Loucy (cell line): ENCODE measurements around the gene IL26.

Experiments
- H2AFZ ChIP-seq: fragments of 200-600 bp; sonication (generic); 2 replicates; pipeline ENCODE4 v1.6.0; 2016; ENCODE audit warnings: antibody characterized with exemption, mild to moderate bottlenecking, low read length, moderate library complexity
- H3F3A ChIP-seq: fragments of 200-600 bp; 2 replicates; pipeline ENCODE4 v1.6.0; 2016; ENCODE audit warnings: antibody characterized with exemption, low read depth, mild to moderate bottlenecking
- H3K27me3 ChIP-seq: fragments of 200-600 bp; sonication (generic); 2 replicates; pipeline ENCODE4 v1.6.1; 2014; ENCODE audit warnings: low read length, mild to moderate bottlenecking; ENCODE audit not compliant: insufficient read depth, poor library complexity, severe bottlenecking
- H3K36me3 ChIP-seq: fragments of 200-600 bp; sonication (generic); 2 replicates; pipeline ENCODE4 v1.6.1; 2016; ENCODE audit warnings: low read length; ENCODE audit not compliant: insufficient read depth
- H3K4me1 ChIP-seq: fragments of 200-600 bp; sonication (generic); 2 replicates; pipeline ENCODE4 v1.5.1; 2014; ENCODE audit warnings: low read length, mild to moderate bottlenecking; ENCODE audit not compliant: insufficient read depth, poor library complexity, severe bottlenecking
- H3K4me2 ChIP-seq: fragments of 200-600 bp; sonication (generic); 2 replicates; pipeline ENCODE4 v1.6.0; 2014; ENCODE audit warnings: antibody characterized with exemption, low read length, low read depth, mild to moderate bottlenecking; ENCODE audit not compliant: poor library complexity, severe bottlenecking
- H3K4me3 ChIP-seq: fragments of 200-600 bp; sonication (generic); 2 replicates; pipeline ENCODE4 v1.5.1; 2014; ENCODE audit warnings: low read length, mild to moderate bottlenecking, mixed read lengths; ENCODE audit not compliant: poor library complexity, severe bottlenecking
- H3K79me2 ChIP-seq: fragments of 200-600 bp; sonication (generic); 2 replicates; pipeline ENCODE4 v1.6.1; 2014; ENCODE audit warnings: low read length; ENCODE audit not compliant: insufficient read depth
- H3K9ac ChIP-seq: fragments of 200-600 bp; sonication (generic); 2 replicates; pipeline ENCODE4 v1.6.0; 2014; ENCODE audit warnings: mild to moderate bottlenecking, low read depth, low read length, moderate library complexity; ENCODE audit not compliant: poor library complexity, severe bottlenecking
- H3K9me2 ChIP-seq: fragments of 200-600 bp; sonication (generic); replicated peaks from 2 replicates; pipeline ENCODE4 v1.6.1; 2016; ENCODE audit warnings: low read depth, low read length, mixed read lengths
- H3K9me3 ChIP-seq: fragments of 200-600 bp; sonication (generic); 2 replicates; pipeline ENCODE4 v1.6.1; 2014; ENCODE audit warnings: mild to moderate bottlenecking, antibody characterized with exemption, low read length, low read depth; ENCODE audit not compliant: insufficient read depth
- H4K20me1 ChIP-seq: fragments of 200-600 bp; sonication (generic); 2 replicates; pipeline ENCODE4 v1.6.0; 2014; ENCODE audit warnings: antibody characterized with exemption, low read length, mild to moderate bottlenecking; ENCODE audit not compliant: insufficient read depth, poor library complexity, severe bottlenecking
- CTCF ChIP-seq: fragments of 200-600 bp; sonication (generic); conservative IDR thresholded peaks from 2 replicates; pipeline ENCODE4 v1.5.1; 2014; ENCODE audit warnings: mild to moderate bottlenecking, antibody characterized with exemption, low read length
- EZH2phosphoT487 ChIP-seq: fragments of 200-600 bp; IDR thresholded peaks from 2 replicates; pipeline ENCODE4 v1.6.1; 2018; ENCODE audit warnings: antibody characterized with exemption, mild to moderate bottlenecking, moderate library complexity, borderline replicate concordance

The IL26 gene

GRCh38 chr12:68189821-68190242, 35.8 kb downstream of the IL26 start:
- peaks cover 3% of the 10 kb centered on the region for H3K4me1 ChIP-seq
- no peak overlapping the region for H3K9ac ChIP-seq
- peak overlapping the region; percentile 40 for H3K4me2 ChIP-seq
- TF ChIP-seq CTCF, result no peak
- no peak for TF ChIP-seq EZH2phosphoT487
- H3K27me3 ChIP-seq, result no peaks in the 10 kb centered on the region
- H4K20me1 ChIP-seq, result no peaks in the 10 kb centered on the region
- no peaks in the 10 kb centered on the region for H3K79me2 ChIP-seq
- no peaks in the 10 kb centered on the region for H3K9me2 ChIP-seq
- no peaks in the 10 kb centered on the region for H3F3A ChIP-seq
- no peak overlapping the region for H2AFZ ChIP-seq
- no peaks in the 10 kb centered on the region for H3K36me3 ChIP-seq
- H3K4me3 ChIP-seq, result peak overlapping the region; percentile 52
- H3K9me3 ChIP-seq, result no peaks in the 10 kb centered on the region

GRCh38 chr12:68185598-68185997, 40.0 kb downstream of the IL26 start:
- H3K9ac ChIP-seq, result no peak overlapping the region
- H3K79me2 ChIP-seq, result no peaks in the 10 kb centered on the region
- H3K9me3 ChIP-seq, result no peaks in the 10 kb centered on the region
- H3K27me3 ChIP-seq, result no peaks in the 10 kb centered on the region
- H4K20me1 ChIP-seq, result no peaks in the 10 kb centered on the region
- no peak overlapping the region for H3K4me3 ChIP-seq
- H3F3A ChIP-seq, result no peaks in the 10 kb centered on the region
- no peak overlapping the region for H3K4me2 ChIP-seq
- no peaks in the 10 kb centered on the region for H3K36me3 ChIP-seq
- no peak overlapping the region for H2AFZ ChIP-seq
- H3K4me1 ChIP-seq, result peaks cover 16% of the 10 kb centered on the region
- no peaks in the 10 kb centered on the region for H3K9me2 ChIP-seq
- TF ChIP-seq EZH2phosphoT487 (no peak), CTCF (no peak)

GRCh38 chr12:68180792-68181744, 44.5 kb downstream of the IL26 start:
- H2AFZ ChIP-seq, result peak overlapping the region; percentile 74
- peaks cover 16% of the 10 kb centered on the region for H3K4me1 ChIP-seq
- no peaks in the 10 kb centered on the region for H4K20me1 ChIP-seq
- no peaks in the 10 kb centered on the region for H3K9me3 ChIP-seq
- no peaks in the 10 kb centered on the region for H3K27me3 ChIP-seq
- H3K79me2 ChIP-seq, result no peaks in the 10 kb centered on the region
- TF ChIP-seq CTCF, result no peak
- TF ChIP-seq EZH2phosphoT487, result no peak
- H3K9ac ChIP-seq, result no peak overlapping the region
- H3K9me2 ChIP-seq, result no peaks in the 10 kb centered on the region
- H3F3A ChIP-seq, result no peaks in the 10 kb centered on the region
- no peak overlapping the region for H3K4me3 ChIP-seq
- peak overlapping the region; percentile 41 for H3K4me2 ChIP-seq
- no peaks in the 10 kb centered on the region for H3K36me3 ChIP-seq
